SK-N-SH treated with all-trans-retinoic acid at 6 μM for 48 hours (cell line): ENCODE measurements around the gene DNAH14.

ENCODE experiments used
- ATAC-seq: fragments of 200-7000 bp; cut with Tn5 transposase; 3 replicates; pipeline ENCODE4 v1.9.1; 2020; ENCODE audit warnings: mild to moderate bottlenecking, moderate library complexity
- ARNTL ChIP-seq: fragments of 450-650 bp; formaldehyde crosslinking; IDR thresholded peaks from 2 replicates; pipeline ENCODE4 v1.5.0; 2020; ENCODE audit warnings: low read depth, mild to moderate bottlenecking, moderate library complexity, borderline replicate concordance
- BACH2 ChIP-seq: fragments of 250-450 bp; sonication (Bioruptor Pico); IDR thresholded peaks from 2 replicates; pipeline ENCODE4 v1.9.0; 2021; ENCODE audit warnings: mild to moderate bottlenecking, borderline replicate concordance
- CSRNP3 ChIP-seq: fragments of 250-450 bp; sonication (Bioruptor Pico); IDR thresholded peaks from 2 replicates; pipeline ENCODE4 v1.5.1; 2021; ENCODE audit warnings: mild to moderate bottlenecking, moderate library complexity
- ESRRG ChIP-seq: fragments of 250-450 bp; sonication (Bioruptor Pico); IDR thresholded peaks from 2 replicates; pipeline ENCODE4 v1.6.1; 2021; ENCODE audit warnings: mild to moderate bottlenecking
- ISL1 ChIP-seq: fragments of 250-450 bp; sonication (Bioruptor Pico); IDR thresholded peaks from 2 replicates; pipeline ENCODE4 v2.1.2; 2022; ENCODE audit warnings: mild to moderate bottlenecking, moderate library complexity
- OSR1 ChIP-seq: fragments of 250-450 bp; sonication (Bioruptor Pico); IDR thresholded peaks from 2 replicates; pipeline ENCODE4 v1.8.0; 2022; ENCODE audit warnings: moderate library complexity, mild to moderate bottlenecking, inconsistent platforms
- POU6F1 ChIP-seq: fragments of 250-450 bp; sonication (Bioruptor Pico); IDR thresholded peaks from 2 replicates; pipeline ENCODE4 v1.8.0; 2021; ENCODE audit warnings: low read depth, mild to moderate bottlenecking, moderate library complexity, borderline replicate concordance
- PPARA ChIP-seq: fragments of 250-450 bp; sonication (Bioruptor Pico); IDR thresholded peaks from 2 replicates; pipeline ENCODE4 v1.5.0; 2020; ENCODE audit warnings: mild to moderate bottlenecking, borderline replicate concordance
- RARB ChIP-seq: fragments of 250-450 bp; sonication (Bioruptor Pico); IDR thresholded peaks from 2 replicates; pipeline ENCODE4 v1.8.0; 2021; ENCODE audit warnings: mild to moderate bottlenecking, moderate library complexity
- SNAI2 ChIP-seq: fragments of 250-450 bp; sonication (Bioruptor Pico); IDR thresholded peaks from 2 replicates; pipeline ENCODE4 v1.5.0; 2020; ENCODE audit warnings: mild to moderate bottlenecking, moderate library complexity
- TCF4 ChIP-seq: fragments of 250-450 bp; sonication (Bioruptor Pico); IDR thresholded peaks from 2 replicates; pipeline ENCODE4 v1.8.0; 2021; ENCODE audit warnings: mild to moderate bottlenecking, moderate library complexity, borderline replicate concordance
- TSHZ2 ChIP-seq: fragments of 250-450 bp; sonication (Bioruptor Pico); IDR thresholded peaks from 2 replicates; pipeline ENCODE4 v1.5.0; 2020; ENCODE audit warnings: mild to moderate bottlenecking, moderate library complexity
- ZC3H10 ChIP-seq: fragments of 250-450 bp; sonication (Bioruptor Pico); IDR thresholded peaks from 2 replicates; pipeline ENCODE4 v1.5.1; 2021; ENCODE audit warnings: mild to moderate bottlenecking, moderate library complexity
- ZFP3 ChIP-seq: fragments of 250-450 bp; sonication (Bioruptor Pico); IDR thresholded peaks from 2 replicates; pipeline ENCODE4 v1.5.0; 2020; ENCODE audit warnings: mild to moderate bottlenecking, moderate library complexity
- ZFP30 ChIP-seq: fragments of 450-650 bp; formaldehyde crosslinking; IDR thresholded peaks from 2 replicates; pipeline ENCODE4 v1.5.0; 2022; ENCODE audit warnings: mild to moderate bottlenecking, moderate library complexity
- ZNF565 ChIP-seq: fragments of 450-650 bp; formaldehyde crosslinking; conservative IDR thresholded peaks from 2 replicates; pipeline ENCODE4 v1.5.0; 2020; ENCODE audit warnings: low read depth, mild to moderate bottlenecking, moderate library complexity
- ZNF70 ChIP-seq: fragments of 450-650 bp; formaldehyde crosslinking; IDR thresholded peaks from 2 replicates; pipeline ENCODE4 v1.5.0; 2020; ENCODE audit warnings: mild to moderate bottlenecking, moderate library complexity
- ZNF8 ChIP-seq: fragments of 450-650 bp; formaldehyde crosslinking; IDR thresholded peaks from 2 replicates; pipeline ENCODE4 v1.5.0; 2020; ENCODE audit warnings: mild to moderate bottlenecking, moderate library complexity
- TF ChIP-seq, protein P1 (sequence below): fragments of 250-450 bp; sonication (Bioruptor Pico); IDR thresholded peaks from 2 replicates; pipeline ENCODE4 v1.5.1; 2020; ENCODE audit warnings: low read depth, mild to moderate bottlenecking, moderate library complexity
- TF ChIP-seq, protein P2 (sequence below): fragments of 250-450 bp; sonication (Bioruptor Pico); IDR thresholded peaks from 2 replicates; pipeline ENCODE4 v1.8.0; 2020; ENCODE audit warnings: mild to moderate bottlenecking, moderate library complexity, borderline replicate concordance

The DNAH14 gene

GRCh38 chr1:225338545-225338944 lies 409.1 kb downstream of the DNAH14 start:
- TF ChIP-seq ZFP3: no peak
- TF ChIP-seq CSRNP3 (CRISPR knock-in tag): no peak
- TF ChIP-seq POU6F1 (CRISPR knock-in tag): no peak
- no peak for TF ChIP-seq ZNF70 (CRISPR knock-in tag)
- TF ChIP-seq, protein P1, sequence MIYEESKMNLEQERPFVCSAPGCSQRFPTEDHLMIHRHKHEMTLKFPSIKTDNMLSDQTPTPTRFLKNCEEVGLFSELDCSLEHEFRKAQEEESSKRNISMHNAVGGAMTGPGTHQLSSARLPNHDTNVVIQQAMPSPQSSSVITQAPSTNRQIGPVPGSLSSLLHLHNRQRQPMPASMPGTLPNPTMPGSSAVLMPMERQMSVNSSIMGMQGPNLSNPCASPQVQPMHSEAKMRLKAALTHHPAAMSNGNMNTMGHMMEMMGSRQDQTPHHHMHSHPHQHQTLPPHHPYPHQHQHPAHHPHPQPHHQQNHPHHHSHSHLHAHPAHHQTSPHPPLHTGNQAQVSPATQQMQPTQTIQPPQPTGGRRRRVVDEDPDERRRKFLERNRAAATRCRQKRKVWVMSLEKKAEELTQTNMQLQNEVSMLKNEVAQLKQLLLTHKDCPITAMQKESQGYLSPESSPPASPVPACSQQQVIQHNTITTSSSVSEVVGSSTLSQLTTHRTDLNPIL: no peak
- TF ChIP-seq ZC3H10: no peak
- no peak for ATAC-seq

DNA sequence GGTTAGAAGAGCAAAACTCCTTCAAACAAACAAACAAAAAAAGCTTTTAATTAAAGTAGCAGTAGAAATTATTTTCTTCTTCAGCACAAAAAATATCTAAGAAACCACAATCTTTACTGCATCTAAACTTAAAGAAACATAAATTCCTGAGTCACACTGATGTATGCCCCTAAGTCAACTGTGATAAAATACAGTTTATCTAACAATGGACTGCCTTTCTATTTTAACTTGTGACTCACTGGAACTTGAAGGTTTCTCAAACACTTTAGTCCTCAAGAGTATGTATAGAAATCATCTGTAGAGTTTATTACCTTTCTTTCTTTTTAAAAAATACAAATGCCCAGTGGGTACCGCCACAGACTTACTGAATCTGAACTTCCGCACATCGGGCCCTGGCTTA lies 412.2 kb downstream of the DNAH14 start:
- no peak for ATAC-seq
- TF ChIP-seq ZNF70 (CRISPR knock-in tag) (no peak), ZFP30 (no peak), ZC3H10 (no peak), SNAI2 (no peak), TSHZ2 (no peak), TCF4 (CRISPR knock-in tag) (no peak), BACH2 (CRISPR knock-in tag) (no peak), ZNF565 (no peak), OSR1 (no peak), CSRNP3 (CRISPR knock-in tag) (no peak), ISL1 (CRISPR knock-in tag) (no peak), ZNF8 (CRISPR knock-in tag) (no peak), RARB (no peak), PPARA (CRISPR knock-in tag) (no peak), ARNTL (CRISPR knock-in tag) (no peak), ESRRG (CRISPR knock-in tag) (no peak), POU6F1 (CRISPR knock-in tag) (no peak)
- TF ChIP-seq, protein P2, sequence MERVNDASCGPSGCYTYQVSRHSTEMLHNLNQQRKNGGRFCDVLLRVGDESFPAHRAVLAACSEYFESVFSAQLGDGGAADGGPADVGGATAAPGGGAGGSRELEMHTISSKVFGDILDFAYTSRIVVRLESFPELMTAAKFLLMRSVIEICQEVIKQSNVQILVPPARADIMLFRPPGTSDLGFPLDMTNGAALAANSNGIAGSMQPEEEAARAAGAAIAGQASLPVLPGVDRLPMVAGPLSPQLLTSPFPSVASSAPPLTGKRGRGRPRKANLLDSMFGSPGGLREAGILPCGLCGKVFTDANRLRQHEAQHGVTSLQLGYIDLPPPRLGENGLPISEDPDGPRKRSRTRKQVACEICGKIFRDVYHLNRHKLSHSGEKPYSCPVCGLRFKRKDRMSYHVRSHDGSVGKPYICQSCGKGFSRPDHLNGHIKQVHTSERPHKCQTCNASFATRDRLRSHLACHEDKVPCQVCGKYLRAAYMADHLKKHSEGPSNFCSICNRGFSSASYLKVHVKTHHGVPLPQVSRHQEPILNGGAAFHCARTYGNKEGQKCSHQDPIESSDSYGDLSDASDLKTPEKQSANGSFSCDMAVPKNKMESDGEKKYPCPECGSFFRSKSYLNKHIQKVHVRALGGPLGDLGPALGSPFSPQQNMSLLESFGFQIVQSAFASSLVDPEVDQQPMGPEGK (CRISPR knock-in tag): no peak
- TF ChIP-seq, protein P1: no peak
